ENCODE data around the gene STRN4. TPM values are rescaled to one million over a fixed set of nuclear protein-coding genes. Genes with fewer than 3 reads are reported as not detected.

Gene STRN4
- total RNA-seq, 2 donors from 2014 or later: 142 to 155 TPM

- Histone ChIP-seq H3K27me3 (ENCODE audit: control insufficient read depth, insufficient read depth, low read length, poor library complexity, severe bottlenecking) (peaks cover 18% of the 10 kb centered on the region), H3K9me3 (ENCODE audit: control insufficient read depth, low read length) (no peaks in the 10 kb centered on the region), H3K9ac (ENCODE audit: extremely low read depth, low read length, poor library complexity, severe bottlenecking) (no peak overlapping the region), H3K36me3 (ENCODE audit: control insufficient read depth, insufficient read depth, low read length) (no peaks in the 10 kb centered on the region), H3K27ac (ENCODE audit: low read depth, low read length) (no peak overlapping the region), H3K4me1 (ENCODE audit: control insufficient read depth, insufficient read depth, low read length) (peaks cover 2% of the 10 kb centered on the region), H3K4me3 (ENCODE audit: low read length) (no peak overlapping the region)
- TF ChIP-seq, protein P1, sequence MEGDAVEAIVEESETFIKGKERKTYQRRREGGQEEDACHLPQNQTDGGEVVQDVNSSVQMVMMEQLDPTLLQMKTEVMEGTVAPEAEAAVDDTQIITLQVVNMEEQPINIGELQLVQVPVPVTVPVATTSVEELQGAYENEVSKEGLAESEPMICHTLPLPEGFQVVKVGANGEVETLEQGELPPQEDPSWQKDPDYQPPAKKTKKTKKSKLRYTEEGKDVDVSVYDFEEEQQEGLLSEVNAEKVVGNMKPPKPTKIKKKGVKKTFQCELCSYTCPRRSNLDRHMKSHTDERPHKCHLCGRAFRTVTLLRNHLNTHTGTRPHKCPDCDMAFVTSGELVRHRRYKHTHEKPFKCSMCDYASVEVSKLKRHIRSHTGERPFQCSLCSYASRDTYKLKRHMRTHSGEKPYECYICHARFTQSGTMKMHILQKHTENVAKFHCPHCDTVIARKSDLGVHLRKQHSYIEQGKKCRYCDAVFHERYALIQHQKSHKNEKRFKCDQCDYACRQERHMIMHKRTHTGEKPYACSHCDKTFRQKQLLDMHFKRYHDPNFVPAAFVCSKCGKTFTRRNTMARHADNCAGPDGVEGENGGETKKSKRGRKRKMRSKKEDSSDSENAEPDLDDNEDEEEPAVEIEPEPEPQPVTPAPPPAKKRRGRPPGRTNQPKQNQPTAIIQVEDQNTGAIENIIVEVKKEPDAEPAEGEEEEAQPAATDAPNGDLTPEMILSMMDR (conservative IDR thresholded peaks at IDR 0.05): no peak
- H3K4me3 Mint-ChIP-seq: no peak overlapping the region
- 65 to 70% methylated on average over 7 to 9 of the region's 9 CpGs for WGBS, 2 experiments (ENCODE audit: insufficient coverage in 1 of 2, insufficient read length in 1 of 2)
- peaks cover 13% of the 10 kb centered on the region for H3K36me3 Mint-ChIP-seq (ENCODE audit: low read depth)
- peaks cover 49% of the 10 kb centered on the region for H3K27me3 Mint-ChIP-seq (ENCODE audit: insufficient read depth)
- H3K9me3 Mint-ChIP-seq: no peaks in the 10 kb centered on the region
- no peak for DNase-seq
- H3K4me1 Mint-ChIP-seq: peaks cover 21% of the 10 kb centered on the region
- H3K27ac Mint-ChIP-seq: no peak overlapping the region
Measured at GRCh38 chr19:46788968-46789338, 42.7 kb upstream of the STRN4 start.

GRCh38 chr19:46788262-46788967 is 42.2 kb upstream of the STRN4 start, which contains the start of gene SLC1A5:
Gene SLC1A5, minus strand, starts transcription at chr19:46788594. Its CDS starts 629 bp downstream, at chr19:46787965.
- Histone ChIP-seq H3K9ac (ENCODE audit: extremely low read depth, low read length, poor library complexity, severe bottlenecking) (peak within 1 kb of the TSS; percentile 77), H3K27me3 (ENCODE audit: control insufficient read depth, insufficient read depth, low read length, poor library complexity, severe bottlenecking) (peaks cover 18% of the 10 kb centered on the region), H3K36me3 (ENCODE audit: control insufficient read depth, insufficient read depth, low read length) (no peaks in the 10 kb centered on the region), H3K4me3 (ENCODE audit: low read length) (peak within 1 kb of the TSS; percentile 93), H3K4me1 (ENCODE audit: control insufficient read depth, insufficient read depth, low read length) (peaks cover 2% of the 10 kb centered on the region), H3K27ac (ENCODE audit: low read depth, low read length) (peak within 1 kb of the TSS; percentile 42), H3K9me3 (ENCODE audit: control insufficient read depth, low read length) (no peaks in the 10 kb centered on the region)
- Mint-ChIP-seq H3K27ac (peak within 1 kb of the TSS; percentile 91), H3K9me3 (no peaks in the 10 kb centered on the region), H3K4me3 (peak within 1 kb of the TSS; percentile 85), H3K27me3 (ENCODE audit: insufficient read depth) (peaks cover 46% of the 10 kb centered on the region), H3K36me3 (ENCODE audit: low read depth) (peaks cover 18% of the 10 kb centered on the region), H3K4me1 (peaks cover 23% of the 10 kb centered on the region)
- peak; percentile 100 for DNase-seq
- TF ChIP-seq, protein P1 (conservative IDR thresholded peaks at IDR 0.05): no peak
- 1 to 3% methylated on average over 8 to 45 of the region's 46 CpGs for WGBS, 2 experiments (ENCODE audit: insufficient coverage in 1 of 2, insufficient read length in 1 of 2)

DNA sequence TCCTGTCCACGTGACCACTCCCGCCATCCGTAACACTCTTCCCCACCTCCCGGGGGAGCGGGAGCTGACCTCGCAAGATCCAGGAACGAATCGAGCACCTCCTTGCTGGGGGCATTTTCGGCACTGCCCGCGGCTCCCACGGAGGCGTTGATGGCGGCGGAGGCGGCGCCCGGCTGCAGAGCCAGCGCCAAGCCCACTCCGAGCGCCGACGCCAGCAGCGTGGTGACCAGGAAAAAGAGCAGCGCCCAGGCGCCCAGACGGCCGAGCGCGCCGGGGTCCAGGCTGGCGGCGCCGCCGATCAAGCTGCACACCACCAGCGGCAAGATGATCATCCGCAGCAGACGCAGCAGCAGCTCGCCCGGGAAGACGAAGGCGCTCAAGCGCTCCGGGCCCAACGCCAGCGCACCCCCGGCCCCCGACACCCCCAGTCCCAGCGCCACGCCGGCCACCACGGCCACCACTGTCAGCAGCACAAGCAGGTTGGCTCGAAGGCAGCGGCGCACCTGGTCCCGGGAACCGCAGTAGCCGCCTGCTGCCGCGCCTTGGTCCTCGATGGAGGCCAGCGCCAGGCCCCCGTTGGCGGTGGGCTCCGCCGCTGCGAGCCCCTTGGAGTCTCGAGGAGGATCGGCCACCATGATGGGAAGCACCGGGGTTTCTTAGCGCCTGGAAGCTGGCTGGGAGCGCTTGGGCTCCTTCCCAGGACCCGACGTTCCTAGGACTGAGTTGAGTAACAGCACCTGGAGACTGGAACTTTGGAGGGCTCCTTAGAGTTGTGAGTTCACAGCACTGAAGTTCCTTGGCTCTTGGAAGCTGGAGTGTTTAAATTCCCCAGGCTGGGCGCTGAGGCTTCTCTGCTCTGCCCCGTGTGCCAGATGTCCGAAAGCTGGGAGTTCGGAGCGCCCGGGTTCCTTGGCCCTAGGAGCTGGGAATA is 41.3 kb upstream of the STRN4 start:
- TF ChIP-seq, protein P1 (conservative IDR thresholded peaks at IDR 0.05): no peak
- H3K9ac ChIP-seq (ENCODE audit: extremely low read depth, low read length, poor library complexity, severe bottlenecking): peak overlapping the region; percentile 77
- Mint-ChIP-seq H3K27ac (peak overlapping the region; percentile 91), H3K27me3 (ENCODE audit: insufficient read depth) (peaks cover 42% of the 10 kb centered on the region), H3K4me3 (peak overlapping the region; percentile 85), H3K36me3 (ENCODE audit: low read depth) (peaks cover 23% of the 10 kb centered on the region), H3K4me1 (peaks cover 23% of the 10 kb centered on the region), H3K9me3 (no peaks in the 10 kb centered on the region)
- peaks cover 16% of the 10 kb centered on the region for H3K27me3 ChIP-seq (ENCODE audit: control insufficient read depth, insufficient read depth, low read length, poor library complexity, severe bottlenecking)
- WGBS, 2 experiments (ENCODE audit: insufficient coverage in 1 of 2, insufficient read length in 1 of 2): 0% methylated on average over 42 to 80 of the region's 80 CpGs
- peak overlapping the region; percentile 47 for H3K27ac ChIP-seq (ENCODE audit: low read depth, low read length)
- no peaks in the 10 kb centered on the region for H3K9me3 ChIP-seq (ENCODE audit: control insufficient read depth, low read length)
- H3K36me3 ChIP-seq (ENCODE audit: control insufficient read depth, insufficient read depth, low read length): peaks cover 5% of the 10 kb centered on the region
- H3K4me3 ChIP-seq (ENCODE audit: low read length): peak overlapping the region; percentile 93
- peaks cover 2% of the 10 kb centered on the region for H3K4me1 ChIP-seq (ENCODE audit: control insufficient read depth, insufficient read depth, low read length)
- peak; percentile 85 for DNase-seq

All from endodermal cell (in vitro differentiated cells).